22Rv1 (cell line): ENCODE measurements around the gene ESYT1.

Source experiments
- ZFX ChIP-seq: fragments of 450-650 bp; IDR thresholded peaks from 2 replicates; pipeline ENCODE4 v1.6.1; 2017; ENCODE audit warnings: antibody characterized with exemption, borderline replicate concordance
- TF ChIP-seq, protein P1 (sequence below): fragments of 450-650 bp; IDR thresholded peaks from 2 replicates; pipeline ENCODE4 v1.5.1; 2017; ENCODE audit warnings: mild to moderate bottlenecking

- TF ChIP-seq, protein P1, sequence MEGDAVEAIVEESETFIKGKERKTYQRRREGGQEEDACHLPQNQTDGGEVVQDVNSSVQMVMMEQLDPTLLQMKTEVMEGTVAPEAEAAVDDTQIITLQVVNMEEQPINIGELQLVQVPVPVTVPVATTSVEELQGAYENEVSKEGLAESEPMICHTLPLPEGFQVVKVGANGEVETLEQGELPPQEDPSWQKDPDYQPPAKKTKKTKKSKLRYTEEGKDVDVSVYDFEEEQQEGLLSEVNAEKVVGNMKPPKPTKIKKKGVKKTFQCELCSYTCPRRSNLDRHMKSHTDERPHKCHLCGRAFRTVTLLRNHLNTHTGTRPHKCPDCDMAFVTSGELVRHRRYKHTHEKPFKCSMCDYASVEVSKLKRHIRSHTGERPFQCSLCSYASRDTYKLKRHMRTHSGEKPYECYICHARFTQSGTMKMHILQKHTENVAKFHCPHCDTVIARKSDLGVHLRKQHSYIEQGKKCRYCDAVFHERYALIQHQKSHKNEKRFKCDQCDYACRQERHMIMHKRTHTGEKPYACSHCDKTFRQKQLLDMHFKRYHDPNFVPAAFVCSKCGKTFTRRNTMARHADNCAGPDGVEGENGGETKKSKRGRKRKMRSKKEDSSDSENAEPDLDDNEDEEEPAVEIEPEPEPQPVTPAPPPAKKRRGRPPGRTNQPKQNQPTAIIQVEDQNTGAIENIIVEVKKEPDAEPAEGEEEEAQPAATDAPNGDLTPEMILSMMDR, result no peak
- no peak for TF ChIP-seq ZFX
Observed at GRCh38 chr12:56188778-56189098, 60.7 kb downstream of the ESYT1 start.
